ENCODE data around the gene KRT14.
"Not testable (repeated sequence)": the region's sequence is repeated elsewhere in the genome, so short reads cannot be mapped to it uniquely, and the experiment has no call there.

The KRT14 gene

DNA sequence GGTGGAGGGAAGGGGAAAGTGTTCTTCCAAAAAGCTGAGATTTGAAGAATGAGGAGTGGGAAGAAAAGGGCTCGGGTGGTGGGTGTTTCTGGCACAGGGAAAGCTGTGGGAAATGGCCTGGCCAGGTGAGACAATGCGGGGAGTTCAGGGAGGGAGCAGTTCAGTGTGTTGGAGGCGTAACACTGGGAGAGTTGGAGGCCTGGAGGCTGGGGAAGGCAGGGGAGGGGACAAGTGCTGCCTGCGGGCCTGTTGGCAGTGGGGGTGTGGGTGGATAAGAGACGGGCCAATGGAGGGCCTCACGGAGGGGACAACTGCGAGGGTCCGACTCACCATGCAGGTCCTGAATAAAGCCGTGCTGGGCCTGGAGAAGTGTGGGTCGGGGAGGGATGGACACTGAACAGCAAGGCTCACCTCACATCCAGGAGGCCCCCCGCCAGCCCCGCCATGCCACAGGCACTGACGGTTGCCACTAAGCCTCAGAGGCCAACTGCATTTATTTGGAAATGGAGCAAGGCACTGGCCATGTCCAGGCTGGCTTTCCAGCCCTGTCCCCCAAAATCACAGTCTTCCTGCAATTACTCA, 40.8 kb downstream of the KRT14 start:
- H3K4me1 Mint-ChIP-seq = peaks cover 5% of the 10 kb centered on the region
- no peak overlapping the region for H3K4me3 Mint-ChIP-seq
- no peak overlapping the region for H3K27ac Mint-ChIP-seq
- H3K27me3 Mint-ChIP-seq = peaks cover 17% of the 10 kb centered on the region
- H3K36me3 Mint-ChIP-seq = peaks cover 5% of the 10 kb centered on the region
- no peak for ATAC-seq (ENCODE audit: low read depth)
- peaks cover 7% of the 10 kb centered on the region for H3K9me3 Mint-ChIP-seq
- no peak for DNase-seq (ENCODE audit: low spot score in 2 of 2)

DNA sequence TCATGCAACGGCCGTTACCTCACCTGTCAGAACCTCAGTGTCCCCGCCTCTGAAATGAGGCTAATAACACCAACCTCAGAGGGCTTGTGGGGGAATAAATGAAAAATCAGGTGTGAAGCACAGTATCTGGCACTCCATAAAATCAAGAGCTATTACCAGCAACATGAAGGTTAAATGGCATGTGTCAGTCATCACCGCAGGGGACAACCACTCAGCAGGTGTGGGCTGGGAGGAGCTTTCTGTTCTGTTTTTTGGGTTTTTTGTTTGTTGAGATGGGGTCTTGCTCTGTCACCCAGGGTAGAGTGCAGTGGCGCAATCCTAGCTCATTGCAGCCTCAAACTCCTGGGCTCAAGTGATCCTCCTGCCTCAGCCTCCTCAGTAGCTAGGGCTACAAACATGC, 41.8 kb downstream of the KRT14 start:
- H3K4me1 Mint-ChIP-seq = peaks cover 5% of the 10 kb centered on the region
- H3K27ac Mint-ChIP-seq = no peak overlapping the region
- H3K27me3 Mint-ChIP-seq = peaks cover 19% of the 10 kb centered on the region
- H3K9me3 Mint-ChIP-seq = peaks cover 7% of the 10 kb centered on the region
- DNase-seq (ENCODE audit: low spot score in 2 of 2) = no peak
- no peak for ATAC-seq (ENCODE audit: low read depth)
- H3K4me3 Mint-ChIP-seq = no peak overlapping the region
- peaks cover 5% of the 10 kb centered on the region for H3K36me3 Mint-ChIP-seq

DNA sequence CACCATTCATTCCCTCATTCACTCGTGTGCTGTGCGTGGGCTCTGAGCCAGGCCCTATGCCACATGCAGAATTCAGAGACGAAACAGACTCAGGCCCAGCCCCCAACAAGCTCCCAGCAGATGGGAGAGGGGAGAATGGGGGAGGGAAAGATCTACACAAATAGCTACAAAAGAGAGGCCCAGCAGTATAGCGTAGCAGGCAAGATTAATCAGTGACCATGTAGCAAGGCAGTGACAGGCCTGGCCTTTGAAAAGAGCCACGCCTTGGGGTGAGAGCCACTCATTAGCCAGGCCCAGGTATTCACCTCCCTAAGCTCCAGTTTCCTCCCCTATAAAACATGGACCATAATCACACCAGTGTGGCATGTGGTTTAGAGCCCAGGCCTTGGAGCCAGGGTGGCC, 42.2 kb downstream of the KRT14 start:
- no peak for DNase-seq (ENCODE audit: low spot score in 2 of 2)
- peaks cover 7% of the 10 kb centered on the region for H3K9me3 Mint-ChIP-seq
- H3K4me3 Mint-ChIP-seq = no peak overlapping the region
- no peak for ATAC-seq (ENCODE audit: low read depth)
- no peak overlapping the region for H3K27ac Mint-ChIP-seq
- peaks cover 5% of the 10 kb centered on the region for H3K36me3 Mint-ChIP-seq
- peaks cover 5% of the 10 kb centered on the region for H3K4me1 Mint-ChIP-seq
- peaks cover 19% of the 10 kb centered on the region for H3K27me3 Mint-ChIP-seq

DNA sequence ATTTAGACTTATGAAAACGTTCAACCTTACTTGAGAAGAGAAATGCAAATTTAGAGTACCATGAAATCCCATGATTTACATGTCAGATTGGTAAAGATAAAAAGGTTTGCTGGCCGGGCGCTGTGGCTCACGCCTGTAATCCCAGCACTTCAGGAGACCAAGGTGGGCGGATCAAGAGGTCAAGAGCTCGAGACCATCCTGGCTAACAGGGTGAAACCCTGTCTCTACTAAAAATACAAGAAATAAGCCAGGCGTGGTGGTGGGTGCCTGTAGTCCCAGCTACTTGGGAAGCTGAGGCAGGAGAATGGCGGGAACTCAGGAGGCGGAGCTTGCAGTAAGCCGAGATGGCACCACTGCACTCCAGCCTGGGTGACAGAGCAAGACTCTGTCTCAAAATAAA, 43.9 kb downstream of the KRT14 start:
- ATAC-seq (ENCODE audit: low read depth); H3K4me1 Mint-ChIP-seq; DNase-seq (ENCODE audit: low spot score in 2 of 2); H3K4me3 Mint-ChIP-seq; H3K9me3 Mint-ChIP-seq; H3K36me3 Mint-ChIP-seq; H3K27ac Mint-ChIP-seq: not testable (repeated sequence)
- H3K27me3 Mint-ChIP-seq = peaks cover 12% of the 10 kb centered on the region

DNA sequence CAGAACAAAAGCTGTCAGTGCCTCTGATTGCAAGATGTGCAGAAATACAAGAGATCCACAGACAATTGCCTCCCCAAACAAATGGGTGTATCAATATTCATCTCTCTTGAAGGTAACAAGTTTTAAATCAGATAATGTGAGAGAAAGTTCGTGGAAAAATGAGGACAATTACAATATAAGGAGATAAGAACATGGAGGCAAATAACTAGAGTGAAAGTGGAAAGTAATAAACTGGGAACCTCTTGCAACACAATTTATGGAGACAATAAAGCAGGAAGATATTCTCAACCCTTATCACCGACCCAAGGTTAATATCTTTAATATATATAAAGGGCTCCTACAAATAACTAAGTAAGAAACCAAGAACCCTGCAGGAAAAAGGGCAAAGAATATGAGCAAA, 44.3 kb downstream of the KRT14 start:
- peaks cover 3% of the 10 kb centered on the region for H3K36me3 Mint-ChIP-seq

DNA sequence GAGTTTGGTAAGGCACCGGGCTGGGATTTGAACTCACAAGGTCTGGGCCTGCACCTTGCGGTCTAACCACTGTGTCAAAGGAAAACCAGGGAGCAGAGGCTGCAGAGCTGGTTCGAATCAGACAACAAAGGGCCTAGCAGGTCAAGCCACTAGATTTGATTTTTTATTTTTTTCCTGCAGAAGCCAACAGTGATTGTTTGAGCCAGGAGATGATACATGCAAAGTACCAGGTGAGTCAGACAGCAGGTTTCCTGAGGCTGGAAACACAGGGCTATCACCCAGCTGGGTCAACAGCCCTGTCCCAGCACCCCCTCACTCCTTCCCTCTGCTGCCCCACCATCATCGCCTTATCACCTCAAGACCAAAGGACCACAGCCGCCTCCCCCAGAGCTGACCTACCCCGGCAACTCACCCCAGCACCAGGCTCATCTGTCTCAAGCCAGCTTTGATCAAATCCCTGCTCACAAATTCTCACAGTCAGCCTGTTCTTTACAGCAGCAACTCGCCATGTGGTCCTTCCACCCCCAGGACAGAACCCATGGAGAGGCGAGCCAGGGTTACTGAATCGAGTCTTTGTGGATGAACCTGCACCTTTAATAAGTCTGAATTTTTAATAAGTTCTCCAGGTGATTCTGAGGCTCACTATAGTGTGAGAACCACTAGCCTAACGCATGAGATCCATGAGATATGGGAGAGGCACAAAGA, 45.6 kb downstream of the KRT14 start:
- ATAC-seq (ENCODE audit: low read depth) (no peak), DNase-seq (ENCODE audit: low spot score in 2 of 2) (no peak)
- Mint-ChIP-seq H3K27me3 (peaks cover 14% of the 10 kb centered on the region), H3K36me3 (no peaks in the 10 kb centered on the region), H3K9me3 (no peaks in the 10 kb centered on the region), H3K27ac (no peak overlapping the region), H3K4me1 (no peaks in the 10 kb centered on the region), H3K4me3 (no peak overlapping the region)

More for the DNA sequence above, 44.3 kb downstream of the KRT14 start:
- peaks cover 6% of the 10 kb centered on the region for H3K9me3 Mint-ChIP-seq
- peaks cover 11% of the 10 kb centered on the region for H3K27me3 Mint-ChIP-seq
- DNase-seq (ENCODE audit: low spot score in 2 of 2) = no peak
- H3K4me3 Mint-ChIP-seq = no peak overlapping the region
- H3K27ac Mint-ChIP-seq = no peak overlapping the region
- ATAC-seq (ENCODE audit: low read depth) = no peak
- H3K4me1 Mint-ChIP-seq = no peaks in the 10 kb centered on the region

DNA sequence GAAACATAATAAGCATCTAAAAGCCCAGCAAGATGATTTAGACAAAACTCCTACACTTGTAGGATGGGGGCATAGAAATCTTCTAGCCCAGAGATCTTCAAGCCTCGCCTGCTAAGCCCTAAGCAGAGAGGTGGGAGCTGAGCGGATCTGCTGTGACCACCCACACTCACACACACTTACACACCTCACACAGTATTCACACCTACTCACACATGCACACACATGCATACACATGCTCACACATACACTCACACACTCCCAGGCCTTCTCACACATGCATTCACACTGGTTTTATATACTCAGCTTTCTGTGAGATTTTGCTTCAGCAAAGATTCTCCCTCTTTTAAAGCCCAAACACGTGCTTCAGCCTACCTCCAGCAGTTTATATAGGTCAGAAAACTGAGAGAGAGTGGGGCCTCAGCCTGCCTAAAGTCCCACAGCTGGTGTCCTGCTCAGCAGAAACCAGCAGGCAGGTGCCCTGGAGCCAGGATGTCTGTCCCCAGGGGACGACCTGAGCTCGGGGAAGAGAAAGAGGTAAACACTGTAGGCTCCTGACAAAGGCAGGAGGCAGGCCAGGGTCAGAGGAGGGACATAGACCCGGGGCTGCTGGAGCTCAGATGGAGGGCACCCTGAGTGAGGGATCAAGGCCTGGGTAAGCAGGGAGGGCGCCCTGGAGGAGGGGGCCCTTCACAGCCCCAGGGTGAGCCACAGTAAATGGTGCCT, 46.6 kb downstream of the KRT14 start:
- H3K9me3 Mint-ChIP-seq = no peaks in the 10 kb centered on the region
- ATAC-seq (ENCODE audit: low read depth) = no peak
- H3K27ac Mint-ChIP-seq = no peak overlapping the region
- H3K4me1 Mint-ChIP-seq = no peaks in the 10 kb centered on the region
- H3K36me3 Mint-ChIP-seq = no peaks in the 10 kb centered on the region
- peaks cover 17% of the 10 kb centered on the region for H3K27me3 Mint-ChIP-seq
- no peak overlapping the region for H3K4me3 Mint-ChIP-seq
- DNase-seq (ENCODE audit: low spot score in 2 of 2) = no peak

DNA sequence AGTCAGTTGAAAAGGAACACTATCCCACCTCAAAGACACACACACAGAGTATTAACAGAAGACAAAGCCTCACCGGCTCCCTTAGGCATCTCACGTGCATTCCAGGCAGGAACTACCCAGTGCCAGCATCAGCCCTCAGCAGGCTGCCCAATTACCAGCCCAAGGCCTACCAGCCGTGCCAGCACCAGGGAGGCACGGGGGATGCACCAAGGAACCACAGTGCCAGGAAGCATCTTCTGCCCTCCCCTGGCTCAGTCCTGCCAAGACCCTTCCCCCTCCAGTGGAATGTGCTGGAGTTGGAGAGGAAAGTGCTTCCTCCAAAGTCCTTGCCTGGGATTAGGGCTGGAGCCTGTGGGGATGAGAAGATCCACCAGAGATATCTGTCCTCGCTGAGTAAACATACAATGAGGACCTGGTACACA, 47.6 kb downstream of the KRT14 start:
- ATAC-seq (ENCODE audit: low read depth) (no peak), DNase-seq (ENCODE audit: low spot score in 2 of 2) (no peak)
- Mint-ChIP-seq H3K9me3 (no peaks in the 10 kb centered on the region), H3K36me3 (no peaks in the 10 kb centered on the region), H3K27me3 (peaks cover 18% of the 10 kb centered on the region), H3K27ac (no peak overlapping the region), H3K4me3 (no peak overlapping the region), H3K4me1 (no peaks in the 10 kb centered on the region)

DNA sequence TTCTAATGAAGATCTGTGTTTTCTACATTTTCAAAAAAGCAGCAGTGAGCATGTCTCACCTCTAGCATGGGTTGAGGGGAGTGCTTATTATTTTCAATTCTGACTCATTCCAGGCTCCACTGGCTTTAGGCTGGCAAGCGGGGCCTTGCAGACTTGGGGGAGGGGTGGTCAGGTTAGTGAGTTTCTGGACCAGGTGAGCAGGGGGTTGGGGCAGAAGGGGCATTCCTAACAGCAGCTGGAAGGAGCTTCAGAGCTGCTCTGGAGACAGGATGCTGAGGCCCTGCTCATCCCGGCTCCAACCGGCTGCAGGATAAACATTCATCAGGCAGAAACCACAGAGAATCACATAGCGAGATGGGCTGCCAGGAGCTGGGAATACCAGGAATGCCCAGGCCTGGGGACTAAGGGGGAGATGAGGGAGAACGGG, 48.1 kb downstream of the KRT14 start:
- no peak overlapping the region for H3K4me3 Mint-ChIP-seq
- no peaks in the 10 kb centered on the region for H3K4me1 Mint-ChIP-seq
- H3K36me3 Mint-ChIP-seq = no peaks in the 10 kb centered on the region
- H3K27me3 Mint-ChIP-seq = peaks cover 21% of the 10 kb centered on the region
- no peaks in the 10 kb centered on the region for H3K9me3 Mint-ChIP-seq
- DNase-seq (ENCODE audit: low spot score in 2 of 2) (no peak), ATAC-seq (ENCODE audit: low read depth) (no peak)
- H3K27ac Mint-ChIP-seq = no peak overlapping the region

DNA sequence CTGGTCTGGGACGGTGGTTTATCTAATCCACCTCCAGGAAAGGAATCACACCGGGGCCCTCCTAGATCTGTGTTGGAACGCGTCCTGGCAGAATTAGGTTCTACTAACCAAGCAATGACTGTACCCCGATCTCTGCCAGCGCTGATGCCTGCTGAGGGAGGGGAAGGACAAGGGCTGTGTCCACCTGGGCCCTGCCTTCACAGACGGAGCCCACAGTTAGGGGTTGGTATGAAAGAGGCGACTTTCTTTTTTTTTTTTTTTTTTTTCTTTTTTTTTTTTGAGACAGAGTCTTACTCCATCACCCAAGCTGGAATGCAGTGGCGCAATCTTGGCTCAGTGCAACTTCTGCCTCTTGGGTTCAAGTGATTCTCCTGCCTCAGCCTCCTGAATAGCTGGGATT, 48.7 kb downstream of the KRT14 start:
- no peak overlapping the region for H3K4me3 Mint-ChIP-seq
- peaks cover 23% of the 10 kb centered on the region for H3K27me3 Mint-ChIP-seq
- no peaks in the 10 kb centered on the region for H3K4me1 Mint-ChIP-seq
- peaks cover under 1% of the 10 kb centered on the region for H3K9me3 Mint-ChIP-seq
- ATAC-seq (ENCODE audit: low read depth) (no peak), DNase-seq (ENCODE audit: low spot score in 2 of 2) (no peak)
- H3K27ac Mint-ChIP-seq = no peak overlapping the region
- H3K36me3 Mint-ChIP-seq = peaks cover under 1% of the 10 kb centered on the region

DNA sequence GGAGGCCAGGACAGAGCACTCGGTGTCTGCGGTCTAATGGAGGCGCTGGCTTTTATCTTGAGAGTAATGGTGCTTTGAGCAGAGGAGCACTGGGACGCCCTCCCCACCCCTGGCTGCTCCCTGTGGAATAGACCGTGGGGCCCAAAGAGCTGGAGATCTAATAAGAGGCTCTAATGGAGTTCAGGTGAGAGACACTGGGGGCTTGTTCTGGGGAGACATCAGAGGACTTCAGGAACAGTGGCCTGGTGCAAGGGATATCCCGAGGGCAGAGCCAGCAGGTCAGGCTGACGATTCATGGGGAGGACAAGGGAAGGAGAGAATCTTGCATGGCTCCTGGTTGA, 49.1 kb downstream of the KRT14 start:
- Mint-ChIP-seq H3K27ac (no peak overlapping the region), H3K9me3 (peaks cover 1% of the 10 kb centered on the region), H3K4me1 (no peaks in the 10 kb centered on the region), H3K36me3 (peaks cover 1% of the 10 kb centered on the region), H3K27me3 (peaks cover 25% of the 10 kb centered on the region), H3K4me3 (no peak overlapping the region)
- ATAC-seq (ENCODE audit: low read depth) (no peak), DNase-seq (ENCODE audit: low spot score in 2 of 2) (no peak)

DNA sequence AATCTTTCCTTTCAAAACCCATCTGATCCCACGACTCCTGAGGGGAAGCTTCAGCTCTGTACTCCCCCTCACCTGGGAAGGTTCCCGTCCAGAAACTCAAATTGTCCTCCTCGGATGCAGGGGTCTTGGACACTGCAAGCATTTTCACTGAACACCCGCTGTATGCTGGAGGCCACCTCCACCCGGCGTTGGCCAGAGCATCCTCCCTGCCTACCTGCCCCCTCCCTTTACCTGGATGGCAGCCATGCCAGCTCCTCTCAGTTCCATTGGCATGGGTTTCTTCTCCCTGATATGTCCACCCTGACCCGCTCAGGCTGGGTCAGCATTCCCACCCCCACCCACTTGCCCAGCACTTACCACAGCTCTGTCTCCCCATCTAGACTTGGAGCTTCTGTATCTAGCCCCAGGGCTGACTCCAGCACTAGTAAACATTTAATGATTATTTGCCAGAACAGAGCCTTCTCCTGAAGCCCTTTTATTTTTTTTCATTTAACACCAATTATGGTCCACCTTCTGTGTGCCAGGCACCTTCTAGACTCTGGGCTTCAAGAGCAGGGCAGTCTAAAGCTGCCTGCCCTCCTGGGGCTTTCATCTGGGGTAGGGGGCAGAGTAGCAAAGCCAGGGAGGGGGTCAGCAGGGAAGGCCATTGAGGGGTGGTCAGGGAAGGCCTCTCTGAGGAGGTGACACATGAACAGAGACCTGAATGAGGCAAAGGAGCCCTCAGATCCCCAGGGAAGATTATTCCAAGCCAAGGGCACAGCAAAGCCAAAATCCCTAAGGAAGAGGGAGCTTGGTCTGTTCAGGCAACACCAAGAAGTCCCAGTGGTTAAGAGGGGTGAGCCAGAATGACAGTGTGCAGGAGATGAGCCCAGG, 49.7 kb downstream of the KRT14 start:
- H3K9me3 Mint-ChIP-seq = peaks cover 1% of the 10 kb centered on the region
- peaks cover 1% of the 10 kb centered on the region for H3K36me3 Mint-ChIP-seq
- DNase-seq (ENCODE audit: low spot score in 2 of 2) = no peak
- peaks cover 28% of the 10 kb centered on the region for H3K27me3 Mint-ChIP-seq
- no peak overlapping the region for H3K4me3 Mint-ChIP-seq
- no peaks in the 10 kb centered on the region for H3K4me1 Mint-ChIP-seq
- no peak overlapping the region for H3K27ac Mint-ChIP-seq
- ATAC-seq (ENCODE audit: low read depth) = no peak

DNA sequence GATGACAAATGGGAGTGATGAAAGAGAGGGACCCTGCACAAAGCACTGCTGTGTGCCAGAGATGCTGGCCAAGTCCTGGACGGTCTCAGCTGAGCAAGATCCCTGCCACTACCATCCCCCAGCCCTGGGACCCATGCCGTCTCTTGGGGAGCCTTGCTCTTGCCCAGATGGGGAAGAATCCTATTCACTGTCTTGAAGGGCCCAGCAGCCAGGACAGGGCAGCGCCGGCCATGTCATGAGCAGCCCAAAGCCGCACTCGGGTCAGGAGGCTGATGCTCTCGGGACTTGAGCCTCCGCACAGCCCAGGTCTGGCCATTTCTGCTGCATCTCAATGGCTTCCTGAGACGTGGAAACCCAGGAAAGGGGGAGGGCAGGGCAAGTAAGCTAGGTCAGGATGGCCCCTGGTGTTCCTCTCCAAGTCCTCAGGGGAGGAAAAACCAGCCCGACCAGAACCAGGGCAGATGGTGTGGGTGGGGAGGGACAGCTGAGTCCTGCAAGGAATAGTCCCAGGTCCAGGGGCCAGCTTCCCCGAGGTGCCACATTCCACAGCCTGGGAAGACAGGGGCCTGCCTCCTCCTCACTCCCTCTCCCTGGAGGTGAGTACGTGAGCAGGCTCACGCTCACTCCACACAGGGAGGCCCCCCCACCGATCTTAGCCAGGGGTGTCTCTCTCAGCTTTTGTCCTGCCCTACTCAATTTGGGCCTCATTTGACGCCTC, 50.8 kb downstream of the KRT14 start:
- ATAC-seq (ENCODE audit: low read depth) = no peak
- H3K4me1 Mint-ChIP-seq = no peaks in the 10 kb centered on the region
- H3K27me3 Mint-ChIP-seq = peaks cover 34% of the 10 kb centered on the region
- H3K27ac Mint-ChIP-seq = no peak overlapping the region
- H3K9me3 Mint-ChIP-seq = peaks cover 1% of the 10 kb centered on the region
- peaks cover 1% of the 10 kb centered on the region for H3K36me3 Mint-ChIP-seq
- no peak for DNase-seq (ENCODE audit: low spot score in 2 of 2)
- no peak overlapping the region for H3K4me3 Mint-ChIP-seq

Measured in memory B cell (primary cell).